Omental fat pad (tissue), 4 donors: ENCODE results near the gene SERPINA4. TPM values are rescaled to one million over a fixed set of nuclear protein-coding genes. Genes with fewer than 3 reads are reported as not detected.

ENCODE experiments used
- ATAC-seq: fragments of 150-250 bp; one replicate; pipeline ENCODE4 v1.9.1; 2016; ENCODE audit warnings: mild to moderate bottlenecking, moderate library complexity; ENCODE audit not compliant: low FRiP score
- DNase-seq: peaks from one replicate; pipeline ENCODE4 v3.0.0-alpha.2; 2019; ENCODE audit warnings: low spot score
- total RNA-seq, 4 donors: library from RNA; depleted of rRNA; stranded (reverse); fragments of >200 nt; gene quantifications; one replicate each; pipeline ENCODE4 v1.1.0, GENCODE V29; 2016
- TF ChIP-seq, protein P1 (sequence below), 3 donors: fragments of 450-650 bp; IDR thresholded peaks; one replicate each; pipeline ENCODE4 v1.5.1; 2016 to 2017; ENCODE audit warnings: antibody characterized with exemption in 3 of 3, mild to moderate bottlenecking in 3 of 3, moderate library complexity in 2 of 3

SERPINA4 gene, protein sequence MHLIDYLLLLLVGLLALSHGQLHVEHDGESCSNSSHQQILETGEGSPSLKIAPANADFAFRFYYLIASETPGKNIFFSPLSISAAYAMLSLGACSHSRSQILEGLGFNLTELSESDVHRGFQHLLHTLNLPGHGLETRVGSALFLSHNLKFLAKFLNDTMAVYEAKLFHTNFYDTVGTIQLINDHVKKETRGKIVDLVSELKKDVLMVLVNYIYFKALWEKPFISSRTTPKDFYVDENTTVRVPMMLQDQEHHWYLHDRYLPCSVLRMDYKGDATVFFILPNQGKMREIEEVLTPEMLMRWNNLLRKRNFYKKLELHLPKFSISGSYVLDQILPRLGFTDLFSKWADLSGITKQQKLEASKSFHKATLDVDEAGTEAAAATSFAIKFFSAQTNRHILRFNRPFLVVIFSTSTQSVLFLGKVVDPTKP
- total RNA-seq, result not detected

- TF ChIP-seq, protein P1, sequence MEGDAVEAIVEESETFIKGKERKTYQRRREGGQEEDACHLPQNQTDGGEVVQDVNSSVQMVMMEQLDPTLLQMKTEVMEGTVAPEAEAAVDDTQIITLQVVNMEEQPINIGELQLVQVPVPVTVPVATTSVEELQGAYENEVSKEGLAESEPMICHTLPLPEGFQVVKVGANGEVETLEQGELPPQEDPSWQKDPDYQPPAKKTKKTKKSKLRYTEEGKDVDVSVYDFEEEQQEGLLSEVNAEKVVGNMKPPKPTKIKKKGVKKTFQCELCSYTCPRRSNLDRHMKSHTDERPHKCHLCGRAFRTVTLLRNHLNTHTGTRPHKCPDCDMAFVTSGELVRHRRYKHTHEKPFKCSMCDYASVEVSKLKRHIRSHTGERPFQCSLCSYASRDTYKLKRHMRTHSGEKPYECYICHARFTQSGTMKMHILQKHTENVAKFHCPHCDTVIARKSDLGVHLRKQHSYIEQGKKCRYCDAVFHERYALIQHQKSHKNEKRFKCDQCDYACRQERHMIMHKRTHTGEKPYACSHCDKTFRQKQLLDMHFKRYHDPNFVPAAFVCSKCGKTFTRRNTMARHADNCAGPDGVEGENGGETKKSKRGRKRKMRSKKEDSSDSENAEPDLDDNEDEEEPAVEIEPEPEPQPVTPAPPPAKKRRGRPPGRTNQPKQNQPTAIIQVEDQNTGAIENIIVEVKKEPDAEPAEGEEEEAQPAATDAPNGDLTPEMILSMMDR (IDR thresholded peaks at IDR 0.05), result no peak
- ATAC-seq, result no peak
- DNase-seq, result no peak
Observed at GRCh38 chr14:94560751-94561655, at the start of gene SERPINA4. Gene SERPINA4 (plus strand): TSS chr14:94561442. CDS start chr14:94563483, 2,041 bp downstream.

- no peak for DNase-seq
- ATAC-seq, result no peak
- TF ChIP-seq, protein P1 (IDR thresholded peaks at IDR 0.05), result no peak
Observed at GRCh38 chr14:94514351-94514750, 46.9 kb upstream of the SERPINA4 start.

GRCh38 chr14:94515426-94515825, 45.8 kb upstream of the SERPINA4 start:
- ATAC-seq (no peak), DNase-seq (no peak)
- TF ChIP-seq, protein P1 (IDR thresholded peaks at IDR 0.05), result no peak

- TF ChIP-seq, protein P1 (IDR thresholded peaks at IDR 0.05), result no peak
- DNase-seq (no peak), ATAC-seq (no peak)
Observed at GRCh38 chr14:94515856-94516255, 45.4 kb upstream of the SERPINA4 start.

DNA sequence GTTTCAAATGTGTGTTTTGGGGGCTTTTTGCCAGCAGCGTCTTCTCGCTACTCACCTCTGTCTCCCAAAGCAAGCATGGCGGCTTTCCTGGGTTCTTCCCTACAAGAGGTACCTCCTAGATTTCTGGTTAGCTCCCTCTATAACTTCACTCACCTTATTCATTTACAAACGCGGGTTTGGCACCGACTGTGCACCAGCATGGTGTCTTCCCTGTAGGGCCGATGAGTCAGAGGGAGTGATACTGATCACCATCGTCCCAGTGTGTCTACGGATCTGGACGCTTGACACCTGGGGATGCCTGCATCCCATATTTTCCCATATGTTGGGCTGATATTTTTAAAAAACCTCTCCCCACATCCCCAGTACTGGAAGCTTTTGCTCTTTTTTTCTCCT, 44.0 kb upstream of the SERPINA4 start:
- TF ChIP-seq, protein P1 (IDR thresholded peaks at IDR 0.05), result no peak

DNA sequence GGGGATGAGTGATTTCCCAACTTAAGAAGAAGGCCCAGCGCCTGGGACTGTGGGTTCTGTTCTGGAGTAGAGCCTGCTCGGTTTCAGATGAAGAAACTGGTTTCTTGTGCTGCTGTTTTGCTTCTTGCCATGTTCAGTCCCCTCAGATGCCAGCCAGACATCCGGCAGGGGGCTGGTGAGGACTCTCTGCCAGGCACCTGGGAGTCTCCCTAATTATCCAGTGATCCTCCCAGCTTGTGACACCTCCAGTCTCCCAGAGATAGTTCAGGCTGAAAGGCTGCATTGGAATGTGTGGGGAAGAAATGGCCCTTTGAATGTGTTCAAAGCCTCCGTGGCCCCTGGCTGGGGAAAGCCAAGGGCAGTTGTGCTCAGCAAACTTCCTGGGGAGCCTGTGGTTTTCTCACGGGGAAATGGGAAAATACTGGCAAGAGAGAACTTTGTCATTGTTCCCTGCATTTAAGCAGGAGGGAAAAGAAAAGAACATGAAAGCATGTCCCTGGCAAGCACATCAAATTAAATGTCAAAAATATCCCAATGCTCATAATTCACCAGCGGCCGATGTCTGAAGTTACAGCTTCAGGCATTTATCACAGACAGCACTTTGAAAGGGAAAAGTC, 43.5 kb upstream of the SERPINA4 start:
- ATAC-seq (no peak), DNase-seq (no peak)
- TF ChIP-seq, protein P1 (IDR thresholded peaks at IDR 0.05), result no peak

More for the DNA sequence above, 44.0 kb upstream of the SERPINA4 start:
- ATAC-seq (no peak), DNase-seq (no peak)
